Measurements from ENCODE around the gene SYNRG. TPM values are rescaled to one million over a fixed set of nuclear protein-coding genes. Genes with fewer than 3 reads are reported as not detected.
"Not testable (repeated sequence)": the region's sequence is repeated elsewhere in the genome, so short reads cannot be mapped to it uniquely, and the experiment has no call there.

Gene SYNRG
- total and polyA plus RNA-seq, 12 donors, result 2.9 to 57.6 (median 40.4) TPM

DNA sequence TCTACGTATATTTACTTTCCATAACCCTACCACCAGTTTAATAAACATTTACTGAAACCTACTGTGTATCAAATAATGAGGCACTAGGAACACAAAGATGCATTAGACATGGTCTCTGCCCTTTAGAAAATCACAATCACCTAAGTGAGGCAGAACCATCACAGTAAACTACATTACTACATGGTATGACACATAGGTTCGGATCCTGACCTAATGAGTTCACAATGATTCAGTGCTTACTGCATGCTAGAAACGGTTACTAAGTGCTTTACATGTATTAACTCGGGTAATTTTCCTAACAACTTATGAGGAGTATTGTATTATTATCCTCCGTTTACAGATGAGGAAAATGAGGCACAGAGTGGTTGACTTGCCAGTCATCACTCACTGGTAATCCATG, 5.2 kb upstream of the SYNRG start:
- Histone ChIP-seq H3K9me3 (no peaks in the 10 kb centered on the region), H3K36me3 (peaks cover 0 to 78% (median 41%) of the 10 kb centered on the region in 9 donors), H3K4me3 (no peak overlapping the region), H3K27ac (no peak overlapping the region), H3K4me1 (peaks cover 0 to 9% (median 5%) of the 10 kb centered on the region in 9 donors), H3K27me3 (no peaks in the 10 kb centered on the region)
- WGBS, 2 donors, result 93% methylated on average over 5 of the region's 5 CpGs
- ATAC-seq (no peak), DNase-seq (no peak)
- intact Hi-C loops (cut with DNase I), result no loop called here
- TF ChIP-seq, protein P1, sequence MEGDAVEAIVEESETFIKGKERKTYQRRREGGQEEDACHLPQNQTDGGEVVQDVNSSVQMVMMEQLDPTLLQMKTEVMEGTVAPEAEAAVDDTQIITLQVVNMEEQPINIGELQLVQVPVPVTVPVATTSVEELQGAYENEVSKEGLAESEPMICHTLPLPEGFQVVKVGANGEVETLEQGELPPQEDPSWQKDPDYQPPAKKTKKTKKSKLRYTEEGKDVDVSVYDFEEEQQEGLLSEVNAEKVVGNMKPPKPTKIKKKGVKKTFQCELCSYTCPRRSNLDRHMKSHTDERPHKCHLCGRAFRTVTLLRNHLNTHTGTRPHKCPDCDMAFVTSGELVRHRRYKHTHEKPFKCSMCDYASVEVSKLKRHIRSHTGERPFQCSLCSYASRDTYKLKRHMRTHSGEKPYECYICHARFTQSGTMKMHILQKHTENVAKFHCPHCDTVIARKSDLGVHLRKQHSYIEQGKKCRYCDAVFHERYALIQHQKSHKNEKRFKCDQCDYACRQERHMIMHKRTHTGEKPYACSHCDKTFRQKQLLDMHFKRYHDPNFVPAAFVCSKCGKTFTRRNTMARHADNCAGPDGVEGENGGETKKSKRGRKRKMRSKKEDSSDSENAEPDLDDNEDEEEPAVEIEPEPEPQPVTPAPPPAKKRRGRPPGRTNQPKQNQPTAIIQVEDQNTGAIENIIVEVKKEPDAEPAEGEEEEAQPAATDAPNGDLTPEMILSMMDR (IDR thresholded peaks at IDR 0.05), result no peak

DNA sequence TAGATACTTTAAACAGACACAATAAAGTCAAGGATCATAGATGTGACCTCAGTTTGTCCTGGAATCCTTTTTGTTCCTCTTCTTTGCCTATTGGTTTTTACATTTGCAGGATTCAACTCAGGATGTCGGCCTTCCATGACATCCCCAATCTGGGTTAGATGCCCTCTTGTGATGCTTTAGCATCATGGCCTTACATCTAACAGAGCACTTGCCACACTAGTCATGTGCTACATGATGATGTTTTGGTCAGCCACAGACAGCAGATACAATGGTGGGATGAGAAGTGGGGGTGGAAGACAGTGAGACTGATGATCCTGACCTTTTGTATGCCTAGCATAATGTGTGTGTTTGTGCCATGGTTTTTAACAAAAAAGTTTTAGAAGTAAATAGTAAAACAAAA, 1.8 kb upstream of the SYNRG start:
- intact Hi-C loops (cut with DNase I), result no loop called here
- Histone ChIP-seq H3K27me3 (no peaks in the 10 kb centered on the region), H3K27ac (no peak overlapping the region), H3K4me3 (no peak overlapping the region), H3K4me1 (peaks cover 0 to 35% (median 29%) of the 10 kb centered on the region in 9 donors), H3K36me3 (peaks cover 0 to 44% (median 23%) of the 10 kb centered on the region in 9 donors), H3K9me3 (no peaks in the 10 kb centered on the region)
- WGBS, 2 donors, result 92 to 94% methylated on average over 1 of the region's 1 CpG
- ATAC-seq, result no peak
- TF ChIP-seq, protein P1 (IDR thresholded peaks at IDR 0.05), result no peak
- no peak for DNase-seq

DNA sequence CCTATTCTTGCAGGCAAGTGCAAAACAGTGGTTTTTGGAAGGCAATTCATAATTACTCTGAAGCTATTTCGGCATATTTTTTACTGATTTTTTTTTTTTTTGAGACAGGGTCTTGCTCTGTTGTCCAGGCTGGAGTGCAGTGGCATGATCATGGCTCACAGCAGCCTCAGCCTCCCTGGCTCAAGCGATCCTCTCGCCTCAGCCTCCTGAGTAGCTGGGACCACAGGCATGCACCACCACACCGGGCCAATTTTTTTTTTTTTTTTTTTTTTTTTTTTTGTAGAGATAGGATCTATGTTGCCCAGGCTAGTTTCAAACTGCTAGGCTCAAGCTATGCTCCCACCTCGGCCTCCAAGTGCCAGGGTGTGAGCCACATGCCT, 813 bp upstream of the SYNRG start:
- DNase-seq; intact Hi-C loops (cut with DNase I); ATAC-seq; H3K27me3 ChIP-seq; H3K9me3 ChIP-seq: not testable (repeated sequence)
- H3K4me1 ChIP-seq, result peaks cover 0 to 43% (median 37%) of the 10 kb centered on the region in 9 donors
- peak overlapping the region; percentile 12 to 99 (median 94) for H3K4me3 ChIP-seq
- peak overlapping the region in 9 of 10 donors; percentile 76 to 98 (median 94) for H3K27ac ChIP-seq
- WGBS, 2 donors, result 89 to 94% methylated on average over 5 of the region's 5 CpGs
- H3K36me3 ChIP-seq, result peaks cover 0 to 36% (median 15%) of the 10 kb centered on the region in 9 donors

DNA sequence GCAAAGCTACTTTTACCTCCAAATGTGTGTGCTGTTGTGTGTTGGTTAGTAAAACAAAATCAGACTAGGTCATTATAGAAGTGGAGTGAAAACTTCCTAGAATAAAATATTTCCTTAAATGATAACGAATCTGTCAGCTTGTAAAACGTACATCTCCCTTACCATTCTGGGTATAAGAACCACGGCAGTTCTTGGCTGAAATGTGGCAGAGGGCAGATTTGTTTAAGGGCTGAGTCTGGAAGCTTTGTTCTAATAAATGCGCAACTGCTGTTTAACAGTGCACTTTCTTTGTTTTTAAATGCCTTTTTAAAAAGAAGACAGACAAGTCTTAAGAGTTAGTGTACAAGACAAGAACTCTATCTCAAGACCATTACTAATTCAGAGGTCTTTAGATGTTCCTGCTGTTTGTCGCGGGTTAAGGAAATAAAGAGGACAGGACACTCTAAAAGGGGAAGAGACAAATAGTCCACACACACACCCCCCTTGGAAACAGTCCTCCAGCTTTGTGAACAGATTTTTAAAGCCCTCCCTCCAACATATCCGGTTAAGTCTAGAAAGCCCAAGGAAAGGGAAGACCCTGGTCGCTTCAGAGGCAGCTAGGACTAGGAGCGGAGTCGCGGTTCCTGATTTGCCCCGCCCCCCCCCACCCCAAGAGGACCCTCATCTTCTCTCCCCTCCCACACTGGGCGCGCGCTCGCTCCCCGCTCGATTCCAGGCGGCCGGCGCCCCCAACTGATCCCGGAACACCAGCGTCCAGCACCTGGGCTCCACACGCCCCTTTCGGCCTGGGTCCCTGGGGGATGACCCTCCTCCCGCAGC, 658 bp downstream of the SYNRG start:
- Histone ChIP-seq H3K27me3 (no peaks in the 10 kb centered on the region), H3K36me3 (peaks cover 0 to 29% (median 7%) of the 10 kb centered on the region in 9 donors), H3K4me3 (peak overlapping the region; percentile 53 to 99 (median 94)), H3K27ac (peak overlapping the region; percentile 73 to 98 (median 94)), H3K4me1 (peaks cover 0 to 56% (median 40%) of the 10 kb centered on the region in 9 donors), H3K9me3 (peaks cover 0 to 2% (median 0%) of the 10 kb centered on the region in 11 donors)
- DNase-seq, result no peak
- intact Hi-C loops (cut with DNase I), result no loop called here
- WGBS, 2 donors, result 0% methylated on average over 22 to 26 of the region's 26 CpGs
- TF ChIP-seq, protein P1 (IDR thresholded peaks at IDR 0.05), result no peak
- ATAC-seq, result peak; percentile 25 to 74 (median 40)
